GM21367 (cell line): ENCODE results near the gene IL9R.
"Not testable (repeated sequence)": the region's sequence is repeated elsewhere in the genome, so short reads cannot be mapped to it uniquely, and the experiment has no call there.

Experiments used
- ATAC-seq: cut with Tn5 transposase; IDR thresholded peaks from one replicate; pipeline ENCODE4 v1.9.1; 2021; ENCODE audit not compliant: unreplicated experiment

Gene IL9R

GRCh38 chrX:156028653-156029237, 31.2 kb downstream of the IL9R start:
- ATAC-seq, result not testable (repeated sequence)

GRCh38 chrX:156029296-156029695, 31.8 kb downstream of the IL9R start:
- ATAC-seq, result not testable (repeated sequence)

GRCh38 chrX:156029707-156030442, 32.4 kb downstream of the IL9R start:
- not testable (repeated sequence) for ATAC-seq

DNA sequence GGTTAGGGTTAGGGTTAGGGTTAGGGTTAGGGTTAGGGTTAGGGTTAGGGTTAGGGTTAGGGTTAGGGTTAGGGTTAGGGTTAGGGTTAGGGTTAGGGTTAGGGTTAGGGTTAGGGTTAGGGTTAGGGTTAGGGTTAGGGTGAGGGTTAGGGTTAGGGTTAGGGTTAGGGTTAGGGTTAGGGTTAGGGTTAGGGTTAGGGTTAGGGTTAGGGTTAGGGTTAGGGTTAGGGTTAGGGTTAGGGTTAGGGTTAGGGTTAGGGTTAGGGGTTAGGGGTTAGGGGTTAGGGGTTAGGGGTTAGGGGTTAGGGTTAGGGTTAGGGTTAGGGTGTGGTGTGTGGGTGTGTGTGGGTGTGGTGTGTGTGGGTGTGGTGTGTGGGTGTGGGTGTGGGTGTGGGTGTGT, 33.0 kb downstream of the IL9R start:
- not testable (repeated sequence) for ATAC-seq
